Measurements from ENCODE around the gene ECI1.

The ECI1 gene

DNA sequence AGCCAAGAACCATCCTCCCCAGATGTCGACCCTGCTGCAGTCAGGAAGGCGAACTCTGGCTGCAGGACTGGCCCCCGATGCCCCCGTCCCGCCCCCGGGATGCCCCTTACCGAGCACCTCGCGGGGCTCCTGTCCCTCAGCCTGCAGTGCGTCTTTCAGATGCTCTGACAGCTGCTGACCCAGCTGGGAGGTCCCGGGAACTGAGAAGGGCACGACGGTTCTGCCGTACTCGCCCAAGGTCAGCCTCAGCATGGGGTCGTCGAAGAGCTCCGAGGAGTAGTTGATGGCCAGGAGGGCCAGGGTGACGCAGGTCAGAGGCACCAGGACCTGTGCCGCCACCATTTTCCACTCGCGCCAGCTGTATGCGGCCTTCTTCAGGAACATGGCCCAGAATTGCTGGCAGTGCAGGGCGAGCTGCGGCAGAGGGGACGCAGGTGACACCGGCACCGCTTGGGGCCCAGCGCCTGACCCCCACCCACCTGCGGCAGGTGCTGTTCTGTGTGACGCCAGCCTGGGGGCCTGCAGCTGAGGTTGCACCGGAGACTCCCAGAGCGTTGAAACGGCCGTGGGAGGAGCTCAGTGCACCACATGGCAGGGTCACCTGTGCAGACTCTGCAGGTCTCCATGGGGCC is 36.6 kb upstream of the ECI1 start:
- Histone ChIP-seq H3K27me3 (ENCODE audit: insufficient read depth, low read length) (no peaks in the 10 kb centered on the region), H3K9me3 (ENCODE audit: insufficient read depth, low read depth, low read length) (no peaks in the 10 kb centered on the region), H3K4me3 (ENCODE audit: low read length) (no peak overlapping the region), H3K36me3 (ENCODE audit: insufficient read depth, low read depth, low read length) (no peaks in the 10 kb centered on the region), H3K9ac (ENCODE audit: low read depth, low read length) (no peak overlapping the region), H3K4me1 (ENCODE audit: insufficient read depth, low read length) (no peaks in the 10 kb centered on the region), H3K27ac (ENCODE audit: low read length) (no peak overlapping the region)

DNA sequence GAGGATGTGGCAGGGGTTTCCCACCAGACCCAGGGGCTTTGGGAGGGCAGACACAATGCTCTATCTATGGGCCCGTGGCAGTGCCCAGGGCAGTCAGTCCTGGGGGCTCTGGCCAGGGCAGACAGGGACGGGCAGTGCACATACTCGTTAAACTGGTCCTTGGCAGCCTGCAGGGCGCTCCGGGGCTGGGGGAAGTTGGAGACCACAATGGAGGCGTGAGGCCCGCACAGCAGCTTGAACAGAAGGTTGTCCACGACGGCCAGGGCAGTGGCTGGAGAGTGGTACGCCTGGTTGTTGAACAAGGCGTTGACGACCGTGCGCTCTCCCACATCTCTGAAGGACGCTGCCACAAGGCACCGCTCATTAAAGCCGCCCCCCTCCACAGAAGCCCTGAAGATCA is 35.2 kb upstream of the ECI1 start:
- Histone ChIP-seq H3K4me3 (ENCODE audit: low read length) (no peak overlapping the region), H3K4me1 (ENCODE audit: insufficient read depth, low read length) (no peaks in the 10 kb centered on the region), H3K27me3 (ENCODE audit: insufficient read depth, low read length) (no peaks in the 10 kb centered on the region), H3K36me3 (ENCODE audit: insufficient read depth, low read depth, low read length) (no peaks in the 10 kb centered on the region), H3K27ac (ENCODE audit: low read length) (no peak overlapping the region), H3K9ac (ENCODE audit: low read depth, low read length) (no peak overlapping the region), H3K9me3 (ENCODE audit: insufficient read depth, low read depth, low read length) (no peaks in the 10 kb centered on the region)

DNA sequence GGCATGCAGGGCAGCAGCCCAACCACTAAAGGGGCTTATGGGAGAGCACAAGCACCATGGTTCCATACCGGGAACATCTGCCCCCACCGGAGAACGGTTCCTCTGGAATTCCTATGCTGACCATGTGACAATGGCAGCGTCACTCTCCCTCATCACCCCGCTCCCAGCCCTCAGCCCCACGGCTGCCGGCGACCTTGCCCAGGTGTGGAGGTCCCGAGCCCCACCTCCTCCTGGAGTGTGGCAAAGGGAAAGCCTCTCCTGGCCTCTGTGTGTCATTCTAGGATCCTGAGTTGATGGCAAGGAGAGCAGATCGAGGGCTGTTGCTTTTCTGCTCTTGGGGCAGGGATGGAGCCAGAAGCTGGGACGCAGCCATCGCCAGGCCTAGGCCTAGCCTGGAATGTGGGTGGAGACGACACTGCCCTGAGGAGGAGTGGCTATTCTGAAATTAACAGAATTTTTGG is 34.4 kb upstream of the ECI1 start:
- H3K9me3 ChIP-seq (ENCODE audit: insufficient read depth, low read depth, low read length): no peaks in the 10 kb centered on the region
- no peaks in the 10 kb centered on the region for H3K36me3 ChIP-seq (ENCODE audit: insufficient read depth, low read depth, low read length)
- H3K4me3 ChIP-seq (ENCODE audit: low read length): no peak overlapping the region
- H3K9ac ChIP-seq (ENCODE audit: low read depth, low read length): no peak overlapping the region
- no peaks in the 10 kb centered on the region for H3K4me1 ChIP-seq (ENCODE audit: insufficient read depth, low read length)
- no peaks in the 10 kb centered on the region for H3K27me3 ChIP-seq (ENCODE audit: insufficient read depth, low read length)
- H3K27ac ChIP-seq (ENCODE audit: low read length): no peak overlapping the region

DNA sequence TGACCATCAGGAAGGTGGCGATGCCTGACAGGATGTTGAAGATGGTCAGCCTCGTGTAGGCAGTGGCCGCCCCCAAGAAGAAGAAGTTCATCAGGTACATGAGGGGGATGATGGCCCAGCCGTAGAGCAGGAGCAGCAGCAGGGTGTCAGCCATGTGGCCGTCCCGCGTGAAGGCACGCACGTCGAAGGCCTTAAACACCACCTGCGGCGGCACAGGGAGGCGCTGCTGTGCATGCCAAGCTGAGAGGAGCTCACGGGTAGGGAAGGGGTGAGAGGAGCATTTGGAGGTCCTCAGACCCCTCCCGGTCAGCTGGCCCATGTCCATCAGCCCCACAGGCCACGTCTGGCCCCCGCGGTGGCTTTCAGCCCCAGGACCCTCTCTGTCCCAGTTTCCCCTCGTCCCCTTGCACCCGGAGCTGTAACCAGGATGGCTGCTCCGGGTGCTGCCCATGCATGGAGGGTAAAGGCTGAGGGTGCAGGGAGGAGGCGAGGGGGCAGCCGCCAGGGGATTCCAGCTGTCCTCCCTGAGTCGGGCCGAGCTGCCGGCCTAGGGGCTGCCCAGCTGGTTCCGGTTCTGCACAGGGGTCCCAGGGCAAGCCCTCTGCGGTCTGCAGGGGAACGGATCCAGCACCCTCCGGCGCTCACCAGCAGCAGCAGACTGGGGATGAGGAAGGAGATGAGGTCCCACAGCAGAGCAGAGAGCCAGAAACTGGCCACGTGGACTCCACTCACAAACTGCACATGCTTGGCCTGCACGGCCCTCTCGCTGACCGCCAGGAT is 33.6 kb upstream of the ECI1 start:
- no peaks in the 10 kb centered on the region for H3K27me3 ChIP-seq (ENCODE audit: insufficient read depth, low read length)
- no peak overlapping the region for H3K4me3 ChIP-seq (ENCODE audit: low read length)
- no peak overlapping the region for H3K9ac ChIP-seq (ENCODE audit: low read depth, low read length)
- no peaks in the 10 kb centered on the region for H3K4me1 ChIP-seq (ENCODE audit: insufficient read depth, low read length)
- no peak overlapping the region for H3K27ac ChIP-seq (ENCODE audit: low read length)
- no peaks in the 10 kb centered on the region for H3K9me3 ChIP-seq (ENCODE audit: insufficient read depth, low read depth, low read length)
- H3K36me3 ChIP-seq (ENCODE audit: insufficient read depth, low read depth, low read length): no peaks in the 10 kb centered on the region

DNA sequence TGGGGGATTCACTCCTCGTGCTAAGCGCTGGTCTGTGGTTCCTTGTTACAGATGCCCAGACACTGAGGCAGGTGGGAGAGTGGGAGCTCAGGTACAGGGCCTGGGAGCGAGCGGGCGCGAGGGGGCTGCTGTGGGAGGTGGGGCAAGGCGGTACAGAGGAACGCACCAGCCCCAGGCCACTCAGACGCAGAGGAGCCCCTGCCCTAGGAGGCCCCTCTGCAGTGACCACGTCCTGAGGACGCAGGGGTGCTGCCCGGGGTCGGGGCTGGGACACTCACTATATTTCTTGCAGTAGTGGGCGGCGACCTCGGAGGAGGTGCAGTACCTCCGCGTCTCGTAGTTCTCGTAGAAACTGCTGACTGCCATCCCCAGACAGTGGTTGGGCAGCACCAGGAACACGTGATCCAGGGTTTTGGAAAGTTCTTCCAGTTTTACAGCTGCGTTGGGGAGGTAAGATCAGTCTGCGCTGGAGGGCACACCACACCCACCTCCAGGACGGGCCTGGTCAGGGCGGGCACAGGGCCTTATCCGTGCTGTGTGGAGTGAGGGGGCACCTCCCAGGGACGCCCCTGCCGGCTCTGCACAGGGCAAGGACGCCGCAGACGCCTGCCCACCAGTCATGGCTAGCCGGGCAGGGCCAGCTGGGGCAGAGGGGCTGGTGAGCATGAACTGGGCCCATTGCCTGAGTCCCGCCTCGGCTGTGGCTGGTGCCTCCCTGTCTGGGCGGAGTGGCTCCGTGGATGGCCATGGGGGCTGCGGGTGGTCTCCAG is 32.8 kb upstream of the ECI1 start:
- Histone ChIP-seq H3K9me3 (ENCODE audit: insufficient read depth, low read depth, low read length) (no peaks in the 10 kb centered on the region), H3K4me3 (ENCODE audit: low read length) (no peak overlapping the region), H3K27ac (ENCODE audit: low read length) (no peak overlapping the region), H3K9ac (ENCODE audit: low read depth, low read length) (no peak overlapping the region), H3K36me3 (ENCODE audit: insufficient read depth, low read depth, low read length) (no peaks in the 10 kb centered on the region), H3K4me1 (ENCODE audit: insufficient read depth, low read length) (no peaks in the 10 kb centered on the region), H3K27me3 (ENCODE audit: insufficient read depth, low read length) (no peaks in the 10 kb centered on the region)

DNA sequence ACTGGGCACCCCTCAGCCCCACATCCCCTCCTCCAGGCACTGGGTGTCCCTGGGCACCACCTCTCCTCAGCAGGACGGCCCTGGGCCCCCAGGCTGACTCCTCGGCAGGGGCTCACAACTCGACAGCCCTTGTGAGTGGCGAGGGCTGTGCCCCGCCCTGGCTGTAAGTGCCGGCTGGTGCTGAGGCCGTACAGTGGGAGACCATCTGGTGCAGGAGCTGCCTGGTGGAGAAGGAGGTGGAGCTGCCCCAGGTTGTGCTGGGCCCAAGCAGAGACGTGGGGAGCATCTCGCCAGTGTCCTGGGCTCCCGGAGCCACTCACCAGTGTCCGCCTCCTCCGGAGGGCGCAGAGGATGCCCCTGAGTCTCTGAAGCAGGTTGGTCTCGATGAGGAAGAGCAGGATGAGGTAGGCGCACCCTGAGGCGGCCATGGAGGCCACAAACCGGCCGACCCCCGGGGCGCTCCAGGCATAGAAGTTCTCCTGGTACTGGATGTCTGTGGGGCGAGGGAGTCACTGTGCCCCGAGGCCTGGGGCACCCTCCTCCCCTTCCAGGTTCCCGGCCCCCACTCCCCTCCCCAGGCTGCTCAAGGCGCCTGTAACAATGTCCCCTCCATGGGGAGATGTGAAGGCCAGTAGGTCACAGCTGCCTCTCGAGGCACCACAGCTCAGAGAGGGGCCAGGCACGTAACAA is 31.6 kb upstream of the ECI1 start:
- Histone ChIP-seq H3K4me3 (ENCODE audit: low read length) (no peak overlapping the region), H3K9me3 (ENCODE audit: insufficient read depth, low read depth, low read length) (no peaks in the 10 kb centered on the region), H3K4me1 (ENCODE audit: insufficient read depth, low read length) (no peaks in the 10 kb centered on the region), H3K27ac (ENCODE audit: low read length) (no peak overlapping the region), H3K36me3 (ENCODE audit: insufficient read depth, low read depth, low read length) (no peaks in the 10 kb centered on the region), H3K9ac (ENCODE audit: low read depth, low read length) (no peak overlapping the region), H3K27me3 (ENCODE audit: insufficient read depth, low read length) (no peaks in the 10 kb centered on the region)

DNA sequence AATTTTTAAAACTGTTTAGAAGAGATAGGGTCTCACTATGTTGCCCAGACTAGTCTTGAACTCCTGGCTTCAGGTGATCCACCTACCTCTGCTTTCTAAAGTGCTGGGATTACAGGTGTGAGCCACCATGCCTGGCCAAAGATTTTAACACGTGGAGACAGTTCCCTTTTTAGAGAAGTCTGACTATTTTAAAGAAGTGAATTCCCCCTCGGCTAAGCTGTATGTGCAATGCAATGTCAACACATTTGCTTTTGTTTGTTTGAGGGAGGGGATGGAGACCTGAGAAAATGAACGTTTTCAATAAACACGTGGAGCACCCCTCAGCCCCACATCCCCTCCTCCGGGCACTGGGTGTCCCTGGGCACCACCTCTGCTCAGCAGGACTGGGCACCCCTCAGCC is 30.9 kb upstream of the ECI1 start:
- H3K9me3 ChIP-seq (ENCODE audit: insufficient read depth, low read depth, low read length): no peaks in the 10 kb centered on the region
- H3K4me3 ChIP-seq (ENCODE audit: low read length): no peak overlapping the region
- no peaks in the 10 kb centered on the region for H3K4me1 ChIP-seq (ENCODE audit: insufficient read depth, low read length)
- no peak overlapping the region for H3K27ac ChIP-seq (ENCODE audit: low read length)
- no peaks in the 10 kb centered on the region for H3K27me3 ChIP-seq (ENCODE audit: insufficient read depth, low read length)
- H3K9ac ChIP-seq (ENCODE audit: low read depth, low read length): no peak overlapping the region
- H3K36me3 ChIP-seq (ENCODE audit: insufficient read depth, low read depth, low read length): no peaks in the 10 kb centered on the region

DNA sequence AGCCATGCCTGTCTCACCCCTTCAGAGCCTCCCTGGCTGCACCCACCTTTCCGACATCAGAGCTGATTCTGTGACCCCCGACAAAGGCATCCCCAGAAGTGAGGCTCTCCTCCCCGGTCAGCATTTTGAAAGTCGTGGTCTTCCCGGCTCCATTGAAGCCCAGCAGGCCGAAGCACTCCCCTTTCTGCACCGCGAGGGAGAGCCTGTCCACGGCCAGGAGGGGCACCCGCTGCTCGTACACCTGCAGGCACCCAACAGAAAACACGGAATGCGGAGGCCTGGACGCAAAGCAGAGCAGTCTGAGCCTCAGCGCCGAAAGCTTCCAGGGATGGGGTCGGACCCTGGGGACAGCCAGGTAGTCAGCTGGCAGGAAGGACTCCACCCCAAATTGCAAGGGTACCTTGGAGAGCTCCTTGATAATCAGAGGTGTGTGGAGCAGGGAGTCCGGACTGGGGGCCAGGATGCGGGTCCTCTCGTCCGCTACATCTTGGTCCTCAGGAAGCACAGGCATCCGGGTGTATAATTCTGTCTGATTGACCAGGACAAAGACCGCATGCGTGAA is 29.7 kb upstream of the ECI1 start:
- Histone ChIP-seq H3K27me3 (ENCODE audit: insufficient read depth, low read length) (no peaks in the 10 kb centered on the region), H3K36me3 (ENCODE audit: insufficient read depth, low read depth, low read length) (no peaks in the 10 kb centered on the region)

DNA sequence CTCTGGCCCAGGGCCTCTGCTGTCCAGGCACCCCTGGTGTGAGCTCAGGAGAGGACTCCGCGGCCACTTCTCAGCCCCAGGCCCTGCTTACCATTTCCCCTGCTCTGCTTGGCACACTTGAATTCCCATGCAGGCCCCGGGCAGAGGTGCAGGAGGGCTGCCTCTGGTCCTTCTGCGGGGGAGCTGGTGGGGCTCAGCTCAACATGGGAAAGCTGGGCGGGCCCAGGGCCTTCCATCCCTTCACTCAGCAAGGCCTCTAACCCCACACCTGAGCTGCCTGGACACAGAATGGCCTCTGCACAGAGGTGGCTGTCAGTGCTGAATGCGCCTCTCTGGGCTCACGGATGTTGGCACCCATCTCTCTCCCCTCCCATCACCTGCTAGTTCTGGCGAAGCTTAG is 29.1 kb upstream of the ECI1 start:
- Histone ChIP-seq H3K9ac (ENCODE audit: low read depth, low read length) (no peak overlapping the region), H3K4me3 (ENCODE audit: low read length) (no peak overlapping the region), H3K27ac (ENCODE audit: low read length) (no peak overlapping the region), H3K4me1 (ENCODE audit: insufficient read depth, low read length) (no peaks in the 10 kb centered on the region), H3K9me3 (ENCODE audit: insufficient read depth, low read depth, low read length) (no peaks in the 10 kb centered on the region), H3K27me3 (ENCODE audit: insufficient read depth, low read length) (no peaks in the 10 kb centered on the region), H3K36me3 (ENCODE audit: insufficient read depth, low read depth, low read length) (no peaks in the 10 kb centered on the region)

More for the DNA sequence above, 29.7 kb upstream of the ECI1 start:
- Histone ChIP-seq H3K4me3 (ENCODE audit: low read length) (no peak overlapping the region), H3K4me1 (ENCODE audit: insufficient read depth, low read length) (no peaks in the 10 kb centered on the region), H3K9me3 (ENCODE audit: insufficient read depth, low read depth, low read length) (no peaks in the 10 kb centered on the region), H3K27ac (ENCODE audit: low read length) (no peak overlapping the region), H3K9ac (ENCODE audit: low read depth, low read length) (no peak overlapping the region)

DNA sequence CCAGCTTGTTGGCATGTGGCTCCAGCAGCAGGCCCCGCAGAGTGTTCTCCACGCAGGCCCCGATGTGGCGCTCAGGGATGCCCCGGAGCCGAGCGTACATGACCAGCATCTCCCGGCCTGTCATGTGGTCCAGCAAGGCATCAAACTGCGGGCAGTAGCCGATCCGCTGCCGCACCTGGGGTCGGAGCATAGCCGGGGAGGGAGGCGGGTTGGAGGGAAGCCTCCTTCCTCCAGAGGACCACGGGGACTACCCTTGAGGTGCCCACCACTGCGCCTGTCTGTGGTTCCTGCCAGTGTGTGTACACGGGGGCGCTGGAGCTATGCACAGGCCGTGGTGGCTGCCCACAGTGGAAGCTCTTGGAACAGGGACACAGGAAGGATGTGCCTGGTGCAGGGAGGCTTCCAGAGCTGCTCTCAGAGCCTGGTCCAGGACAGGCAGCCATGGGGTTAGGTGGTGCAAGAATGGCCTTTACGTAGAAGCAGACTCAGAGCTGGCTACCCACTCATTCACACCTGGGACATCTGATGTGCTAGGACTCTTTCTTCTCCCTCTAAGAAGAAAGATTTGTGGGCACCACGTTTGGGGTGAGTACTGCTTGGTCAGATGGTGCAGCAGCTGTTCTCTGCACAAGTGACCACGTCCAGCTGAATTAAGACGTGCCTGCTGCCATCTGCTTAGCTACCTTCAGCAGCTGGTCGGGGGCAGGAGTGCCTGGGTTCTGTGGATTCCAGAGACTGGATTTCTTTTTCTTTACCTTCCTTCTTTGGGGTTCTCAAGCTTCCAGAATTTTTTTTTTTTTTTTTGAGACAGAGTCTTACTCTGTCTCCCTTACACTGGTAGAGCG is 27.8 kb upstream of the ECI1 start:
- H3K9me3 ChIP-seq (ENCODE audit: insufficient read depth, low read depth, low read length): no peaks in the 10 kb centered on the region
- H3K27me3 ChIP-seq (ENCODE audit: insufficient read depth, low read length): no peaks in the 10 kb centered on the region
- H3K36me3 ChIP-seq (ENCODE audit: insufficient read depth, low read depth, low read length): no peaks in the 10 kb centered on the region
- no peak overlapping the region for H3K4me3 ChIP-seq (ENCODE audit: low read length)
- H3K4me1 ChIP-seq (ENCODE audit: insufficient read depth, low read length): no peaks in the 10 kb centered on the region
- no peak overlapping the region for H3K27ac ChIP-seq (ENCODE audit: low read length)
- no peak overlapping the region for H3K9ac ChIP-seq (ENCODE audit: low read depth, low read length)

DNA sequence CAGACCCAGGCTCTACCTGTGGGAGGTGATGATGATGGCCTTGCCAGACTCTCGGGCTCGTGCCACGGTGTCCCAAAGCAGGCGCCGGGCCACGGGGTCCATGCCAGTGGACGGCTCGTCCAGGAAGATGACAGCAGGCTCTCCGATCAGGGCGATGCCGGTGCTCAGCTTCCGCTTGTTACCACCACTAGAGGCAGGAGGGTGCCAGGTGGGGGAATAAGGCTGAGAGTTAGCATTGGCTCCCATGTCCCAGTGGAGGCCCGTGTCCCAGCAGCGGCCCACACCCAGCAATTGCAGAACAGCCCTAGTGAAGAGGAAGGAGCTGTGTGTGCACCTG is 26.9 kb upstream of the ECI1 start:
- no peaks in the 10 kb centered on the region for H3K36me3 ChIP-seq (ENCODE audit: insufficient read depth, low read depth, low read length)
- no peaks in the 10 kb centered on the region for H3K27me3 ChIP-seq (ENCODE audit: insufficient read depth, low read length)
- no peak overlapping the region for H3K9ac ChIP-seq (ENCODE audit: low read depth, low read length)
- H3K4me3 ChIP-seq (ENCODE audit: low read length): no peak overlapping the region
- H3K27ac ChIP-seq (ENCODE audit: low read length): no peak overlapping the region
- H3K9me3 ChIP-seq (ENCODE audit: insufficient read depth, low read depth, low read length): no peaks in the 10 kb centered on the region
- no peaks in the 10 kb centered on the region for H3K4me1 ChIP-seq (ENCODE audit: insufficient read depth, low read length)

Measured in iPS-20b (cell line).